Fibroblast of villous mesenchyme (primary cell): ENCODE results near the gene TP53. TPM values are rescaled to one million over a fixed set of nuclear protein-coding genes. Genes with fewer than 3 reads are reported as not detected.

Experiments
- DNase-seq: peaks from one replicate; pipeline ENCODE4 v3.0.0-alpha.2; 2010; ENCODE audit warnings: low read depth
- H3K4me3 ChIP-seq: 2 replicates; pipeline ENCODE4 v1.5.1; 2011; ENCODE audit warnings: low read depth, mild to moderate bottlenecking, low read length
- total RNA-seq: library from RNA; depleted of rRNA; stranded (reverse); fragments of >200 nt; gene quantifications from 2 replicates; pipeline ENCODE4 v1.2.3, GENCODE V29; 2012
- TF ChIP-seq, protein P1 (sequence below): IDR thresholded peaks from 2 replicates; pipeline ENCODE4 v1.5.1; 2012; ENCODE audit warnings: low read depth, mild to moderate bottlenecking, low read length; ENCODE audit not compliant: insufficient read depth

The TP53 gene
- total RNA-seq, 1 donor, result 79.5 TPM

- TF ChIP-seq, protein P1, sequence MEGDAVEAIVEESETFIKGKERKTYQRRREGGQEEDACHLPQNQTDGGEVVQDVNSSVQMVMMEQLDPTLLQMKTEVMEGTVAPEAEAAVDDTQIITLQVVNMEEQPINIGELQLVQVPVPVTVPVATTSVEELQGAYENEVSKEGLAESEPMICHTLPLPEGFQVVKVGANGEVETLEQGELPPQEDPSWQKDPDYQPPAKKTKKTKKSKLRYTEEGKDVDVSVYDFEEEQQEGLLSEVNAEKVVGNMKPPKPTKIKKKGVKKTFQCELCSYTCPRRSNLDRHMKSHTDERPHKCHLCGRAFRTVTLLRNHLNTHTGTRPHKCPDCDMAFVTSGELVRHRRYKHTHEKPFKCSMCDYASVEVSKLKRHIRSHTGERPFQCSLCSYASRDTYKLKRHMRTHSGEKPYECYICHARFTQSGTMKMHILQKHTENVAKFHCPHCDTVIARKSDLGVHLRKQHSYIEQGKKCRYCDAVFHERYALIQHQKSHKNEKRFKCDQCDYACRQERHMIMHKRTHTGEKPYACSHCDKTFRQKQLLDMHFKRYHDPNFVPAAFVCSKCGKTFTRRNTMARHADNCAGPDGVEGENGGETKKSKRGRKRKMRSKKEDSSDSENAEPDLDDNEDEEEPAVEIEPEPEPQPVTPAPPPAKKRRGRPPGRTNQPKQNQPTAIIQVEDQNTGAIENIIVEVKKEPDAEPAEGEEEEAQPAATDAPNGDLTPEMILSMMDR, result no peak
- DNase-seq, result no peak
- no peak overlapping the region for H3K4me3 ChIP-seq
Measured at GRCh38 chr17:7702776-7703175, 15.5 kb upstream of the TP53 start.

DNA sequence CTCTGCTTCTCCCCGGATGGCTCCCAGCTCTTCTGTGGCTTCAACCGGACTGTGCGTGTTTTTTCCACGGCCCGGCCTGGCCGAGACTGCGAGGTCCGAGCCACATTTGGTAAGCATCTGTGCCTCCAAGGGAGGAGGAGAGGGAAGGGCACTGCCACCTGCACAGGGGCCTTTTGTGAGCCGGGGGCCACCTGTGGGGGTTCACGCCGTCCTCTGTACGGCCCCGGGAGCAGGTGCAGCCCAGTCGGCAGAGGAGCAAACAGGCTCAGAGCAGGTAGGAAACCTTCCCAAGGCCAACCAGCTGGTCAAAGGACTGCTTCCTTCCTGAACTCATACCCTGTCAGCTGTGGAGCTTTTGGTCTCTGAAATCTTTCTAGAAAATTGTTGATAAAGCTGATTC, 14.4 kb upstream of the TP53 start:
- no peak for DNase-seq
- H3K4me3 ChIP-seq, result no peak overlapping the region

DNA sequence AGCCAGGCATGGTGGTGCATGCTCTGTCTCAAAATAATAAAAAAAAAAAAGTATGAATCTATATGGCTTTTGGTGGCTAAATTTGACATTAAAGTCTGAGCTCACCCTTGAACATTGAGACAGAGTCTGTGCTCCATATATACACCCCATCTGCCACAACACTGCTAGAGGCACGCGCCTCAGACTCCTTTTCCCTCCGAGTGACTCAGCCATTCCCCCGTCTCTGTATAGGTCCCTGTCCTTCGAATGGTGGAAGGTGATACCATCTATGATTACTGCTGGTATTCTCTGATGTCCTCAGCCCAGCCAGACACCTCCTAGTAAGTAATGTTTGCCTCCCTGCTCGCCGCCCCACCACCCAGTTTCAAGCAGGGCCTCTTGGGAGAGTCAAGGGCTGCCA, 13.2 kb upstream of the TP53 start:
- no peak overlapping the region for H3K4me3 ChIP-seq
- TF ChIP-seq, protein P1, result no peak
- no peak for DNase-seq

More for the DNA sequence above, 14.4 kb upstream of the TP53 start:
- TF ChIP-seq, protein P1, result no peak

DNA sequence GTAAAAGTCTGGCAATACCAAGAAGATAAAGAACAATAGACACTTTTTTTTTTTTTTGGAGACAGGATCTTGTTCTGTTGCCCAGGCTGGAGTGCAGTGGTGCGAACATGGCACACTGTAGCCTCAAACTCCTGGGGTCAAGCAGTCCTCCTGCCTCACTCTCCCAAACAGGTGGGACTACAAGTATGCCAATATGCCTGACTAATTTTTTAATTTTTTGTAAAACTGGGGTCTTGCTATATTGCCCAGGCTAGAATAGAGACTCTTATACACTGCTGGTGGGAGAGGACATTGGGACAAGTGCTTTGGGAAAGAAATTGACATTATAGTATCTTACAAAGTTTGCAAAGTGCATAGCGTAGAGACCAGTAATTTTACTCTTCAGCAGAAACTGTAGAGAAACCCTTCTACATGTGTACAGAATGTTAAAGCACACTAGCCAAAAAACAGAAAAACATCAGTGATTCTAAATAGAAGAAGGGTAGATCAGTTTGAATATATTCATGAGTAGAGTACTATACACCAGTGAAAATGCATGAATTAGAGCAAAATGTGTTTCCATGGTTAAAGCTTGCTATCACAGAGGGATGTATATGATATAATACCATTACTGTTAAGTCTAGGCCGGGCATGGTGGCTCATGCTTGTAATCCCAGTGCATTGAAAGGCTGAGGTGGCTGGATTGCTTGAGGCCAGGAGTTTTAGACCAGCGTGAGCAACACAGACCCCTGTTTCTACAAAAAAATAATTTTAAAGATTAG, 10.7 kb upstream of the TP53 start:
- TF ChIP-seq, protein P1, result no peak
- no peak for DNase-seq
- no peak overlapping the region for H3K4me3 ChIP-seq

DNA sequence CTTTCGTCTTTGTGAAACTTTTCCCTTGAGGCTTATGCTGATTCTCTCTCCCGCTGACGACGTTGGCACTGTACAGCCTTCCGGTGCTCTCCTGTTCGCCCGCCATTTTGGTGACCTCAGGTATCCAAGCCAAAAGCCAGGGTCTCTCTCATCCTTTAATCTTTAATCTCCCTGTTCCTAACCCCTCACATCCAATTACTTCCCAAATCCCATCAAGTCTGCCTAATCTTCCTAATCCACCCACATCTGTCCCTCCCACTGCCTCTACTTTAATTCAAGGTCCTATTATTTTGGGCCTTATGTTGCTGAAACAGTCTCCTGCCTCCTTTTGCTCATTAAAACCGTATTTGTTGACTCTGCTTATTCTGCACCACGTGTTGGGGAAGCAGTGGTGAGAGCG, 8.3 kb upstream of the TP53 start:
- TF ChIP-seq, protein P1, result no peak

GRCh38 chr17:7688808-7689316, 1.6 kb upstream of the TP53 start:
- TF ChIP-seq, protein P1, result no peak
- no peak for DNase-seq
- peak overlapping the region; percentile 74 for H3K4me3 ChIP-seq

More for the DNA sequence above, 8.3 kb upstream of the TP53 start:
- DNase-seq, result no peak
- H3K4me3 ChIP-seq, result no peak overlapping the region
